ENCODE results near the gene RPL35.

The RPL35 gene

DNA sequence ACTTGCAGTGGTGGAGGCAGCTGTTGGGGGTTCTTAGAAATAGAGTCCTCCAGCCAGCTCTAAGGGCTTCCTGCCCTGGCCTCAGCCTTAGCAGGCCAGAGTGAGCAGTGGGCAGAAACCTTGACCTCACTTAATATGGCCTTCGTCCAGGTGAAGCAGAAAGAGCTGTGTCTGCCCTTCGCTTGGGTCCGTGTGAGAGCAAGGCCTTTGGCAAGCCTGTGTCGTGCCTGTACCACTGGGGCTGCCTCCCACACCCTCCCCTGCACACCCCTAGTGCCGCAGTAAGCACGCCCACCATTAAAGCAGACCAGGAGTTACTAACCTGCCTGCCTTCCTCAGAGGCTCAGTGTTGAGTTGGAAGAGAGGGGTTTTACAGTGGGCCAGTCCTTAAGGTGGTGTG, 13.7 kb upstream of the RPL35 start:
- Histone ChIP-seq H3K36me3 (ENCODE audit: control insufficient read depth in 1 of 2, insufficient read depth in 2 of 2, low read length in 2 of 2) (peaks cover 61 to 65% of the 10 kb centered on the region in 2 donors), H3K4me3 (ENCODE audit: low read depth in 1 of 2, low read length in 2 of 2) (no peak overlapping the region), H3K27ac (ENCODE audit: low read length) (no peak overlapping the region), H3K4me1 (ENCODE audit: control insufficient read depth in 1 of 2, insufficient read depth in 2 of 2, low read length in 2 of 2) (peaks cover 23 to 32% of the 10 kb centered on the region in 2 donors), H3K9me3 (ENCODE audit: control insufficient read depth in 1 of 2, low read length in 2 of 2) (no peaks in the 10 kb centered on the region), H3K27me3 (ENCODE audit: low read depth, low read length) (no peaks in the 10 kb centered on the region)

DNA sequence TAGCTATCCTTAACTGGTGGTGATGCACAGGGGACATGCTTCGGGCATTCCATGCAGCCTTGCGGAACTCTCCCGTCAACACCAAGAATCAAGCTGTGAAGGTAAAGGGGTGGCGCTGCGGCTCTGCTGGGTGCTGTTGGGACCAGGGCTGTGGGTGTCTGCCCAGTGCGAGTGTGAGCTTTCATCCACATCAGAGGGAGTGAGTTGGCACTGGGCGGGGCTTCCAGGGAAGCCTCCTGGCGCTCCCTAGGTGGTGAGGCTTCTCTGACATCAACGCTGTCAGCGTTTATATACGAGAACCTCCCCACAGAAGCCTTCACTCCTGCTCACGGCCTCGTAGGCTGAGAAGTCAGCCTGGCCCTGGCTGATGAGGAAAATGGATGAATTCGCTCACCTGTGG, 11.9 kb upstream of the RPL35 start:
- Histone ChIP-seq H3K27me3 (ENCODE audit: low read depth, low read length) (no peaks in the 10 kb centered on the region), H3K4me3 (ENCODE audit: low read depth in 1 of 2, low read length in 2 of 2) (no peak overlapping the region), H3K9me3 (ENCODE audit: control insufficient read depth in 1 of 2, low read length in 2 of 2) (no peaks in the 10 kb centered on the region), H3K36me3 (ENCODE audit: control insufficient read depth in 1 of 2, insufficient read depth in 2 of 2, low read length in 2 of 2) (peaks cover 43 to 50% of the 10 kb centered on the region in 2 donors), H3K4me1 (ENCODE audit: control insufficient read depth in 1 of 2, insufficient read depth in 2 of 2, low read length in 2 of 2) (peaks cover 23 to 39% of the 10 kb centered on the region in 2 donors), H3K27ac (ENCODE audit: low read length) (no peak overlapping the region)

DNA sequence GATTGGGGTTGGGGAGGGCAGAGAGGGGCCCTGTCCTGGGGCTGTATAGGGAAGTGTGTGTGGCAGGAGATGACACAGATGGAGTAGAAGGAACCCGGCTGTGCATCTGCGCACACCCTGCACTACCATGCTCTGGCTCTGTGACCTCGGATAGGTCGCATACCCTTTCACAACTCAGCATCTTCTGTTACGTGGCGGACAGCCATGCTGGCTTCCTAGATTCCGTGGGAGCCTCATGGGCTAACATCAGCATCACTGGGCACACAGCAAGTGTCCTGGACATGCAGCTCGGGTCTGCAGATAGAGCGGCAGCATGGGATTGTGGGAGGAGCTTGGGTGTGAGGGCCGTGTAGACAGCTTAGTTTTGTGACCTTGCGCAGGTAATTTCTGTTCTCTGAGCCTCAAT, 9.4 kb upstream of the RPL35 start:
- no peak overlapping the region for H3K27ac ChIP-seq (ENCODE audit: low read length)
- peaks cover 25 to 33% of the 10 kb centered on the region in 2 donors for H3K36me3 ChIP-seq (ENCODE audit: control insufficient read depth in 1 of 2, insufficient read depth in 2 of 2, low read length in 2 of 2)
- H3K9me3 ChIP-seq (ENCODE audit: control insufficient read depth in 1 of 2, low read length in 2 of 2), result no peaks in the 10 kb centered on the region
- no peaks in the 10 kb centered on the region for H3K27me3 ChIP-seq (ENCODE audit: low read depth, low read length)
- H3K4me1 ChIP-seq (ENCODE audit: control insufficient read depth in 1 of 2, insufficient read depth in 2 of 2, low read length in 2 of 2), result peaks cover 23 to 39% of the 10 kb centered on the region in 2 donors
- peak overlapping the region in 1 of 2 donors; percentile 91 for H3K4me3 ChIP-seq (ENCODE audit: low read depth in 1 of 2, low read length in 2 of 2)

DNA sequence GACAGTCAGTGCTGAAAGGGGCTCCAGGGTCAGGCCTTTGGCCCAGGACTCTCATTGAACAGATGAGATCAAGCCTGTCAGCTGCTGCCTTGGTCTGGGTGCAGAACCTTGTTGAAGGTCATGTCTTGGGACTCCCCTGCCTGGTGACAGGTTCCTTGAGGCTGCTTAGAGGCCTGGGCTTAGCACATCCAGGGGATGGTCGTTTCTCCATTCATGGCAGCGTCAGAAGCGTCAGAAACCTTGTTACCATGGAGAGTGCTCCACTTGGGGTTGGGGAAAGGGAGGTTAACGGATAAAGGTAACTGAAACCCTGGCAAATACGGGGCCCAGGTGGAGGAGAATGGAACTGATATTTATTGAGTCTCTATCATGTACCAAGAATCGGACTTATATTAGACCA, 9.0 kb upstream of the RPL35 start:
- Histone ChIP-seq H3K27ac (ENCODE audit: low read length) (peak overlapping the region; percentile 84), H3K27me3 (ENCODE audit: low read depth, low read length) (no peaks in the 10 kb centered on the region), H3K36me3 (ENCODE audit: control insufficient read depth in 1 of 2, insufficient read depth in 2 of 2, low read length in 2 of 2) (peaks cover 23 to 30% of the 10 kb centered on the region in 2 donors), H3K4me1 (ENCODE audit: control insufficient read depth in 1 of 2, insufficient read depth in 2 of 2, low read length in 2 of 2) (peaks cover 23 to 39% of the 10 kb centered on the region in 2 donors), H3K4me3 (ENCODE audit: low read depth in 1 of 2, low read length in 2 of 2) (peak overlapping the region; percentile 91), H3K9me3 (ENCODE audit: control insufficient read depth in 1 of 2, low read length in 2 of 2) (no peaks in the 10 kb centered on the region)

DNA sequence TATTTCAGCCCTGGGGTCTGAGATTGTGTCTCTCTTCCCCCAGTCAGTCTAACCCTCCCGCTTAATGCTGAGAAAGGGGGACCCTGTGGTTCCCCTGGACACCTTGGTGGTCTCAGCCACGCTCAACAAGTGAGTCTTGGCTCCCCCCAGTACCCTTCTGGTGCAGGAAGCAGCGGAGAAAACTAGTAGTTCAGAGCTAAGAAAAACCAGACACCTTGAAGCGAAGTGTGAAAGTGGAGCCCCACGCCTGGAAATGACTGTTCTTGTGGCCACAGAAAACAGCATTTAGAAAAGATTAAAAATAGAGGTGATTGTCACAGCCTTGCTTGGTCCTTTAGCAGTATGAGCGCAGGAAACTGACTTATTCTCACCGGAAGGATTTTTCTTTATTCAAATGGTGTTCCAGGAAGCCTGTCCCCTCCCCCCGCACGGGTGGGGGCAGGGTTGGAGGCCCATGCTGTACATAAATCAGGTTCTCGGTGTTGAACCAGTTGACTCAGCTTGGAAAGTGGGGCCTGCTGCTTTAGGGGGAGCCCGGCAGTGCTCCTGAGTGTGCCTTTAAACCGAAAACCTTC, 8.3 kb upstream of the RPL35 start:
- Histone ChIP-seq H3K36me3 (ENCODE audit: control insufficient read depth in 1 of 2, insufficient read depth in 2 of 2, low read length in 2 of 2) (peaks cover 17 to 23% of the 10 kb centered on the region in 2 donors), H3K4me1 (ENCODE audit: control insufficient read depth in 1 of 2, insufficient read depth in 2 of 2, low read length in 2 of 2) (peaks cover 23 to 39% of the 10 kb centered on the region in 2 donors), H3K4me3 (ENCODE audit: low read depth in 1 of 2, low read length in 2 of 2) (peak overlapping the region; percentile 91), H3K27me3 (ENCODE audit: low read depth, low read length) (no peaks in the 10 kb centered on the region), H3K27ac (ENCODE audit: low read length) (peak overlapping the region; percentile 84), H3K9me3 (ENCODE audit: control insufficient read depth in 1 of 2, low read length in 2 of 2) (no peaks in the 10 kb centered on the region)

DNA sequence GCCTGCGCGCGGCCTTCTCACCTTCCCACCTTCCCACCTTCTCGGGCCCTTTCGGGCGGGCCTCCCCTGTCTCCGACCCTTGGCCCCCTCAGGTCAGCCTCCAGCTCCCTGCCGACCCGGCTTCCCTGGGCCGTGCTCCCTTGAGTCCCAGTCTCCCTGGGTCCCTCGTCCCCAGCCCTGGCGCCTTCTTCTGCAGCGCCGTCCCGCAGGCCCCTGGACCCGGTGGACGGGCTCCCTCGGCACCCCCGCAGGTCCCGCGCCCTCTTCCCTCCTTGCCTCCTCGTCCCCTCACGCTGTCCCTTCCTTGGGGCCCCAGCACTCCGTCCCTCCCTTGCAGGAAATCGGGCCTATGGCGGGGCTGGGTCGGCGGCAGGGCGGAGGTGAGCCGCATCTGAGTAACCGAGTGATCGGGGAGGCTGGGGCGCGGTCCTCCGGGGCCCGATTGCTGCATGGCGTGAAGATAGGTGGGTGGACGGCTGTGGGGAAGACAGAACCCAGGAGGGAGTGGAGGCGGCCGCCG, 7.8 kb upstream of the RPL35 start:
- Histone ChIP-seq H3K4me3 (ENCODE audit: low read depth in 1 of 2, low read length in 2 of 2) (peak overlapping the region; percentile 91), H3K36me3 (ENCODE audit: control insufficient read depth in 1 of 2, insufficient read depth in 2 of 2, low read length in 2 of 2) (peaks cover 11 to 18% of the 10 kb centered on the region in 2 donors), H3K27ac (ENCODE audit: low read length) (peak overlapping the region; percentile 84), H3K4me1 (ENCODE audit: control insufficient read depth in 1 of 2, insufficient read depth in 2 of 2, low read length in 2 of 2) (peaks cover 23 to 39% of the 10 kb centered on the region in 2 donors), H3K27me3 (ENCODE audit: low read depth, low read length) (no peaks in the 10 kb centered on the region), H3K9me3 (ENCODE audit: control insufficient read depth in 1 of 2, low read length in 2 of 2) (no peaks in the 10 kb centered on the region)

DNA sequence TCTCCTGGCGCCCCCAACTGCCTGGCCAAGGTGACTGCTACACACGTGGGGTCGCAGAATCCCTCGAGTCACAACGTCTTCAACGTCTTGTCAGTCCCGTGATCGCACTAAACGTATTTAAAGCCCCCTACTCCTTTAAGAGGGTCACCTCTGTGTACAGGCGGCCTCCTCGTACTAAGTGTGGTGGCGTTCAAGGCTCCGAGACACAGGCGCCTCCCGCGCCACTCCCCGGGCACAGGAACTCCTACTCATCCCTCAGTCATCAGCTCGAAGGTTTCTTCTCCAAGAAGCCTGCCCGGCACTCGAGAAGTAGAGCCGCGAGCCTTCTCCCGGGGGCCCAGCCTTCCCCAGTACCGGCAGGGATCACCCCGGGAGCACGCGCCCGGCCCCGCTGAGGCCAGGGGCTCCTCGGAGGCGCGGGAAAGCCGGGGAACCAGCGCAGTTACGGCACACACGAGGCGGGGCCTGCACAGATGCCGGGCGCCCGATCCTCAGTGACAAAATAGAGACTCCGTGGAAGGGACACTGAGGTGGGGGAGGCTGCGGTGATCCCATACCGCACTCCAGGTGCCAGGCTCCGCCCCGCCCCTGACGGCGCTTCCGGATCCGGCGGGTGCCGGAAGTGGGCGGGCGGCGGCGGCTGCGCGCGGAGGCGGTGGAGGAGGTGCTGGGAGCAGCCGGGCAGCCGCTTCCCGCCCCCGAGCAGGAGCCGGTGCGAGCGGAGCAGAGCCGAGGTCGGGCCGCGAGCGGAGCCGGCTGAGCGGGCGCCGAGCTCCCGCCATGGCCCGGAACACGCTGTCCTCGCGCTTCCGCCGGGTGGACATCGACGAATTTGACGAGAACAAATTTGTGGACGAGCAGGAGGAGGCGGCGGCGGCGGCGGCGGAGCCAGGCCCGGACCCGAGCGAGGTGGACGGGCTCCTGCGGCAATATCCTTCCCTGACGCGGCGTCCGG, 7.0 kb upstream of the RPL35 start:
- H3K27me3 ChIP-seq (ENCODE audit: low read depth, low read length), result no peaks in the 10 kb centered on the region
- H3K36me3 ChIP-seq (ENCODE audit: control insufficient read depth in 1 of 2, insufficient read depth in 2 of 2, low read length in 2 of 2), result peaks cover 7 to 11% of the 10 kb centered on the region in 2 donors
- peak overlapping the region; percentile 91 for H3K4me3 ChIP-seq (ENCODE audit: low read depth in 1 of 2, low read length in 2 of 2)
- peaks cover 23 to 39% of the 10 kb centered on the region in 2 donors for H3K4me1 ChIP-seq (ENCODE audit: control insufficient read depth in 1 of 2, insufficient read depth in 2 of 2, low read length in 2 of 2)
- peak overlapping the region; percentile 95 for H3K27ac ChIP-seq (ENCODE audit: low read length)
- H3K9me3 ChIP-seq (ENCODE audit: control insufficient read depth in 1 of 2, low read length in 2 of 2), result no peaks in the 10 kb centered on the region

DNA sequence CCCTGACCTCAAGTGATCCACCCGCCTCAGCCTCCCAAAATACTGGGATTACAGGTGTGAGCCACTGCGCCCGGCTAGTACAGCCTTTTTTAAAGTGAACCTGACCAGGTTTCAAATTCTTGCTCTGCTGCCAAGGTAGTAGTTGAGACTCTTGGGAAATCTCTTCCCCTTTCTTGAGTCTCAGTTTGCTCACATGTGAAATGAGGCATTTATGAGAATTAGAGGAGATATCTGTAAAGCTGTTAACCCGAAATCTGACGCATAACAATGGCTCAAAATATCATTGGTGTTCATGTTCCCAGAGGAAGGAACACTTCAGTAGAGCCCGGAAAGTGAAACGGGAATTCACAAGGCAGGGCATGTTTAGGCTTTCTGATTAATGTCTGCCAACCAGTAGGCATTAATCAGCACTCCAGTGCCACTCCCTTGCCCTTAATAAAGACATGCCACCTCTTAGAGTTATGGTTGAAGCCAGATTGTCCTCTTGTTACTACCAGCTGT, 1.7 kb upstream of the RPL35 start:
- Histone ChIP-seq H3K4me3 (ENCODE audit: low read depth in 1 of 2, low read length in 2 of 2) (no peak overlapping the region), H3K36me3 (ENCODE audit: control insufficient read depth in 1 of 2, insufficient read depth in 2 of 2, low read length in 2 of 2) (peaks cover 23% of the 10 kb centered on the region in 2 donors), H3K4me1 (ENCODE audit: control insufficient read depth in 1 of 2, insufficient read depth in 2 of 2, low read length in 2 of 2) (peaks cover 11 to 21% of the 10 kb centered on the region in 2 donors), H3K27me3 (ENCODE audit: low read depth, low read length) (no peaks in the 10 kb centered on the region), H3K27ac (ENCODE audit: low read length) (peak overlapping the region; percentile 53), H3K9me3 (ENCODE audit: control insufficient read depth in 1 of 2, low read length in 2 of 2) (no peaks in the 10 kb centered on the region)

DNA sequence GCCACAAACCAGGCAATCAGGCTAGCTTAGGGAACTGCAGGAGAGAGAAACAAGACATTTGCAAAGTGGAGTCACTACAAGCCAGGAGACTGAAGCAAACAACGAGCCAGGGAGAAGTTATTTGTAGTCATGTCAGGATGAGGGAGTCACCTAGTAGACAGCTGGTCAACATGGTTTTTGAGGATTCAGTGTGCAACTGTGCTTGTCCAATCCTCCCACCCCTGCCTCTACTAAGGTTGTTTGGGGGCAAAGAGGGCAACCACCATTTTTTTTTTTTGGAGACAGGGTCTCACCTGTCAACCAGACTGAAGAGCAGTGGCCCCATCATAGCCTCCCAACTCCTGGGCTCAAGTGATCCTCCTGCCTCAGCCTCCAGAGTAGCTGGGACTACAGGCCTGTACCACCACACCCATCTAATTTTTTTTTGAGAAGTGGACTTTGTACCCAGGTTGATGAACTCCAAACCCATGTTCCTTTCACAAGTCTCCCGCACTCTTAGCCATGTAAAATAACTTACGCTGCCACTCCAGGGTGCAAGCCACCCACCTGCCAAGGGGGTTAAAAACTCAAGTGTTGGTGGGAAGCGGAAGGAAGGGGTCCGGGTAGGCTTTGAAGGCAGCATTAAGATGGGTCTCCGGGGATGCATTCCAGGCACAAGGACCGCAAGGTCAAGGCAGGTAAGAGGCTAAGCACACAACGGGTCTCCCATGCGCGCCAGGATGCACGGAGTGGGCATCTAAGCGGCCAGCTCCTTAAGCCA, 995 bp downstream of the RPL35 start:
- Histone ChIP-seq H3K9me3 (ENCODE audit: control insufficient read depth in 1 of 2, low read length in 2 of 2) (no peaks in the 10 kb centered on the region), H3K27me3 (ENCODE audit: low read depth, low read length) (no peaks in the 10 kb centered on the region), H3K27ac (ENCODE audit: low read length) (peak overlapping the region; percentile 79), H3K4me1 (ENCODE audit: control insufficient read depth in 1 of 2, insufficient read depth in 2 of 2, low read length in 2 of 2) (peaks cover 11 to 21% of the 10 kb centered on the region in 2 donors), H3K36me3 (ENCODE audit: control insufficient read depth in 1 of 2, insufficient read depth in 2 of 2, low read length in 2 of 2) (peaks cover 35 to 42% of the 10 kb centered on the region in 2 donors), H3K4me3 (ENCODE audit: low read depth in 1 of 2, low read length in 2 of 2) (peak overlapping the region; percentile 83 to 88)

DNA sequence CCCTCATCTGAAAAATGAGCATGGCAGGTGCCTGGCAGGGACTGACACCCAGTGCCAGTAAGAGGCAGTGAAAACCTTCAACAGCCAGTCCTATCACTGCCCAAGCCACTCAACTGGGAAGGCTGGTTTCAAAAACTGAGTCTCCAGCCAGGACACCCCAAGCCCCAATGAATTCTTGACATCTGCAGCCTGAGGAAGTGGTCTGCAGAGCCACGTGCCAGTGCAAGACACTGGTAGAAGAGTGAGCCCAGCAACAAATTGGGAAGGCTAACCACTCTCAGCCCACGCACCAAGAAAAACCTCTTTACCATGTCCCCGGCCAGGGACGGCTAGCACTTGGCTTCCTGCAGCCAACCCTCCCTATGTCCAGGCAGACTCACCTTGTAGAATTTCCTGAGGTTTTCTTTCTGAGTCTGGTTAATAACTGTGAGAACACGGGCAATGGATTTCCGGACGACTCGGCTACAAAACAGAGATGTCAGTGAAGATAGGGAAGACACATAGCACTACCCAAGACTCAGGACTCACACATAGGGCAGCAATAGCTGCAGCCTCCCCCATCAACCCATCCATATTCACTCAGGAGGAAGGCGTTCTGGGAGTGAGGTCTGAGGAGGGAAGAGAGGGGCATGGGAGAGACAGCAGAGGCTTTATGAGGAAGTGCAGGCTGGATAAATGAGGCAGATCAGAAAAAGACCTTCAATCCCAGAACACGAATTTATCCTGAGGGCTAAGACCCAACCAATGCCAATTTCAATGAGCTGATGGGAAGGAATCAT, 1.8 kb downstream of the RPL35 start:
- Histone ChIP-seq H3K4me1 (ENCODE audit: control insufficient read depth in 1 of 2, insufficient read depth in 2 of 2, low read length in 2 of 2) (peaks cover 11 to 21% of the 10 kb centered on the region in 2 donors), H3K9me3 (ENCODE audit: control insufficient read depth in 1 of 2, low read length in 2 of 2) (no peaks in the 10 kb centered on the region), H3K27me3 (ENCODE audit: low read depth, low read length) (no peaks in the 10 kb centered on the region), H3K4me3 (ENCODE audit: low read depth in 1 of 2, low read length in 2 of 2) (peak overlapping the region; percentile 83 to 88), H3K27ac (ENCODE audit: low read length) (peak overlapping the region; percentile 79), H3K36me3 (ENCODE audit: control insufficient read depth in 1 of 2, insufficient read depth in 2 of 2, low read length in 2 of 2) (peaks cover 35 to 42% of the 10 kb centered on the region in 2 donors)
